Measurements from ENCODE around the gene DNAJB2. TPM values are rescaled to one million over a fixed set of nuclear protein-coding genes. Genes with fewer than 3 reads are reported as not detected.

Gene DNAJB2
- total RNA-seq, 1 experiment from 2014 or later = 36.2 TPM

- Histone ChIP-seq H4K20me1 (ENCODE audit: insufficient read depth) (no peaks in the 10 kb centered on the region), H3K9me2 (ENCODE audit: insufficient read depth) (no peaks in the 10 kb centered on the region), H3K4me3 (replicated peaks in 1 of 2; ENCODE audit: low read depth in 1 of 2, low read length in 2 of 2) (no peak overlapping the region), H3K27ac (ENCODE audit: low read depth, low read length) (no peak overlapping the region), H3K4me2 (ENCODE audit: low read length) (no peak overlapping the region), H3K36me3 (ENCODE audit: control insufficient read depth in 1 of 2, insufficient read depth in 2 of 2, low read length in 2 of 2) (no peaks in the 10 kb centered on the region), H3K79me2 (ENCODE audit: insufficient read depth, low read length) (no peaks in the 10 kb centered on the region), H3K4me1 (ENCODE audit: control insufficient read depth in 1 of 2, insufficient read depth in 2 of 2, low read length in 2 of 2) (peaks cover 17 to 25% of the 10 kb centered on the region in 2 experiments), H2AFZ (ENCODE audit: low read depth, low read length, poor library complexity, severe bottlenecking) (no peak overlapping the region), H3K9ac (ENCODE audit: low read length) (no peak overlapping the region), H3K27me3 (ENCODE audit: insufficient read depth, low read length) (no peaks in the 10 kb centered on the region), H3K9me3 (ENCODE audit: control insufficient read depth in 1 of 2, insufficient read depth in 1 of 2, low read depth in 1 of 2, low read length in 2 of 2) (no peaks in the 10 kb centered on the region)
- ATAC-seq (no peak), DNase-seq (ENCODE audit: low read depth, low spot score) (no peak)
- RAD21 ChIA-PET (ENCODE audit: low non-redundant PET in 1 of 2, low total read pairs in 2 of 2, uncharacterized antibody in 2 of 2, unreplicated experiment in 2 of 2) = no interaction called here
- intact Hi-C loops (cut with micrococcal nuclease) = no loop called here
- no TSS peak for BruUV-seq (replicated peaks)
- TF ChIP-seq EZH2phosphoT487 (IDR thresholded peaks at IDR 0.05; ENCODE audit: borderline replicate concordance) = no peak
- no peak for TF ChIP-seq SRF (IDR thresholded peaks at IDR 0.05; ENCODE audit: low read depth)
- TF ChIP-seq EZH2 (IDR thresholded peaks at IDR 0.05) = no peak
- no peak for TF ChIP-seq ELF1 (IDR thresholded peaks at IDR 0.05; ENCODE audit: borderline replicate concordance, low read depth)
- TF ChIP-seq RAD21 (IDR thresholded peaks at IDR 0.05; ENCODE audit: low read depth) = no peak
- no peak for TF ChIP-seq ZNF274 (IDR thresholded peaks at IDR 0.05; ENCODE audit: low read depth, low read length)
- TF ChIP-seq POLR2AphosphoS5 (IDR thresholded peaks at IDR 0.05; ENCODE audit: low read depth, low read length) = no peak
- TF ChIP-seq, protein P1, sequence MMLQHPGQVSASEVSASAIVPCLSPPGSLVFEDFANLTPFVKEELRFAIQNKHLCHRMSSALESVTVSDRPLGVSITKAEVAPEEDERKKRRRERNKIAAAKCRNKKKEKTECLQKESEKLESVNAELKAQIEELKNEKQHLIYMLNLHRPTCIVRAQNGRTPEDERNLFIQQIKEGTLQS (IDR thresholded peaks at IDR 0.05) = no peak
- no peak for TF ChIP-seq TCF7L2 (IDR thresholded peaks at IDR 0.05; ENCODE audit: borderline replicate concordance, extremely low read depth, insufficient read depth, insufficient read length)
- TF ChIP-seq SIN3A (IDR thresholded peaks at IDR 0.05; ENCODE audit: low read depth) = no peak
- TF ChIP-seq ZBTB33 (IDR thresholded peaks at IDR 0.05; ENCODE audit: extremely low read depth, insufficient replicate concordance, low read length) = no peak
- TF ChIP-seq, protein P2, sequence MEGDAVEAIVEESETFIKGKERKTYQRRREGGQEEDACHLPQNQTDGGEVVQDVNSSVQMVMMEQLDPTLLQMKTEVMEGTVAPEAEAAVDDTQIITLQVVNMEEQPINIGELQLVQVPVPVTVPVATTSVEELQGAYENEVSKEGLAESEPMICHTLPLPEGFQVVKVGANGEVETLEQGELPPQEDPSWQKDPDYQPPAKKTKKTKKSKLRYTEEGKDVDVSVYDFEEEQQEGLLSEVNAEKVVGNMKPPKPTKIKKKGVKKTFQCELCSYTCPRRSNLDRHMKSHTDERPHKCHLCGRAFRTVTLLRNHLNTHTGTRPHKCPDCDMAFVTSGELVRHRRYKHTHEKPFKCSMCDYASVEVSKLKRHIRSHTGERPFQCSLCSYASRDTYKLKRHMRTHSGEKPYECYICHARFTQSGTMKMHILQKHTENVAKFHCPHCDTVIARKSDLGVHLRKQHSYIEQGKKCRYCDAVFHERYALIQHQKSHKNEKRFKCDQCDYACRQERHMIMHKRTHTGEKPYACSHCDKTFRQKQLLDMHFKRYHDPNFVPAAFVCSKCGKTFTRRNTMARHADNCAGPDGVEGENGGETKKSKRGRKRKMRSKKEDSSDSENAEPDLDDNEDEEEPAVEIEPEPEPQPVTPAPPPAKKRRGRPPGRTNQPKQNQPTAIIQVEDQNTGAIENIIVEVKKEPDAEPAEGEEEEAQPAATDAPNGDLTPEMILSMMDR (IDR thresholded peaks at IDR 0.05 in 2 of 3, conservative IDR thresholded peaks at IDR 0.05 in 1 of 3; ENCODE audit: borderline replicate concordance in 1 of 3, insufficient read depth in 1 of 3, low read depth in 2 of 3, low read length in 2 of 3) = no peak
- TF ChIP-seq YY1 (IDR thresholded peaks at IDR 0.05; ENCODE audit: extremely low read depth, insufficient replicate concordance, low read depth, low read length) = no peak
- no peak for TF ChIP-seq EGR1 (IDR thresholded peaks at IDR 0.05; ENCODE audit: low read depth)
- POLR2A ChIA-PET = no interaction called here
- CTCF ChIA-PET = no interaction called here
Observed at GRCh38 chr2:219284501-219285372, 5.6 kb downstream of the DNAJB2 start.
